ENCODE results near the gene TICAM1.
"Not testable (repeated sequence)": the region's sequence is repeated elsewhere in the genome, so short reads cannot be mapped to it uniquely, and the experiment has no call there.

The TICAM1 gene

GRCh38 chr19:4844348-4845179 is 13.1 kb upstream of the TICAM1 start:
- DNase-seq (ENCODE audit: low spot score), result no peak

GRCh38 chr19:4843647-4843965 is 12.1 kb upstream of the TICAM1 start:
- DNase-seq (ENCODE audit: low spot score), result no peak

GRCh38 chr19:4839192-4839591 is 7.7 kb upstream of the TICAM1 start:
- DNase-seq (ENCODE audit: low spot score), result no peak

- no peak for DNase-seq (ENCODE audit: low spot score)
These were observed 1.3 kb upstream of the TICAM1 start for GRCh38 chr19:4832776-4833175.

- DNase-seq (ENCODE audit: low spot score), result not testable (repeated sequence)
These were observed 448 bp upstream of the TICAM1 start for GRCh38 chr19:4831979-4832340.

GRCh38 chr19:4830768-4831265 is 695 bp downstream of the TICAM1 start:
- DNase-seq (ENCODE audit: low spot score), result no peak

GRCh38 chr19:4830332-4830731 is 1.2 kb downstream of the TICAM1 start:
- DNase-seq (ENCODE audit: low spot score), result no peak

GRCh38 chr19:4829001-4829712 is 2.4 kb downstream of the TICAM1 start:
- no peak for DNase-seq (ENCODE audit: low spot score)

GRCh38 chr19:4823577-4823976 is 7.9 kb downstream of the TICAM1 start:
- DNase-seq (ENCODE audit: low spot score), result no peak

GRCh38 chr19:4822354-4822753 is 9.2 kb downstream of the TICAM1 start:
- not testable (repeated sequence) for DNase-seq (ENCODE audit: low spot score)

- DNase-seq (ENCODE audit: low spot score), result no peak
These were observed 10.2 kb downstream of the TICAM1 start for GRCh38 chr19:4821265-4821664.

- DNase-seq (ENCODE audit: low spot score), result no peak
These were observed 13.8 kb downstream of the TICAM1 start for GRCh38 chr19:4817467-4818277.

- DNase-seq (ENCODE audit: low spot score), result no peak
These were observed 14.6 kb downstream of the TICAM1 start for GRCh38 chr19:4816950-4817278.

- DNase-seq (ENCODE audit: low spot score), result no peak
These were observed 15.1 kb downstream of the TICAM1 start for GRCh38 chr19:4816202-4816949.

GRCh38 chr19:4815426-4816201 is 15.9 kb downstream of the TICAM1 start:
- DNase-seq (ENCODE audit: low spot score), result peak; percentile 98

GRCh38 chr19:4814625-4815425 is 16.7 kb downstream of the TICAM1 start:
- DNase-seq (ENCODE audit: low spot score), result no peak

GRCh38 chr19:4811328-4812131 is 20.0 kb downstream of the TICAM1 start:
- peak; percentile 81 for DNase-seq (ENCODE audit: low spot score)

GRCh38 chr19:4807188-4807587 is 24.3 kb downstream of the TICAM1 start:
- DNase-seq (ENCODE audit: low spot score), result no peak

- no peak for DNase-seq (ENCODE audit: low spot score)
These were observed 25.1 kb downstream of the TICAM1 start for GRCh38 chr19:4806384-4806783.
